HG02642 (cell line): ENCODE data around the gene LCNL1.
A peak's percentile ranks its signal among the peaks of the same experiment; 100 is the strongest.
"Not testable (repeated sequence)": the region's sequence is repeated elsewhere in the genome, so short reads cannot be mapped to it uniquely, and the experiment has no call there.

Experiments
- ATAC-seq: cut with Tn5 transposase; IDR thresholded peaks from one replicate; pipeline ENCODE4 v1.9.1; 2021; ENCODE audit warnings: mild to moderate bottlenecking; ENCODE audit not compliant: unreplicated experiment, poor library complexity

Gene LCNL1

GRCh38 chr9:137020771-137021567, 38.2 kb downstream of the LCNL1 start:
- ATAC-seq, result no peak

- ATAC-seq, result no peak
These were observed 38.8 kb downstream of the LCNL1 start for GRCh38 chr9:137021568-137021978.

GRCh38 chr9:137021979-137022661, 39.3 kb downstream of the LCNL1 start:
- no peak for ATAC-seq

GRCh38 chr9:137022662-137023008, 39.8 kb downstream of the LCNL1 start:
- ATAC-seq, result no peak

- ATAC-seq, result no peak
These were observed 40.4 kb downstream of the LCNL1 start for GRCh38 chr9:137023157-137023556.

- no peak for ATAC-seq
These were observed 40.8 kb downstream of the LCNL1 start for GRCh38 chr9:137023583-137023991.

GRCh38 chr9:137025517-137025966, 42.7 kb downstream of the LCNL1 start:
- ATAC-seq, result no peak

- no peak for ATAC-seq
These were observed 43.6 kb downstream of the LCNL1 start for GRCh38 chr9:137026384-137026783.

GRCh38 chr9:137026828-137027227, 44.0 kb downstream of the LCNL1 start:
- no peak for ATAC-seq

- no peak for ATAC-seq
These were observed 44.8 kb downstream of the LCNL1 start, which contains the start of gene ABCA2 for GRCh38 chr9:137027369-137028262. TSS of gene ABCA2 (minus strand) at chr9:137028237. CDS start at chr9:137028140, 97 bp downstream.

- ATAC-seq, result peak; percentile 56
These were observed 45.7 kb downstream of the LCNL1 start for GRCh38 chr9:137028263-137029057.

GRCh38 chr9:137029058-137029936, 46.5 kb downstream of the LCNL1 start:
- no peak for ATAC-seq

- no peak for ATAC-seq
These were observed 47.2 kb downstream of the LCNL1 start for GRCh38 chr9:137030006-137030405.

GRCh38 chr9:137030538-137031527, 48.0 kb downstream of the LCNL1 start:
- ATAC-seq, result no peak

- ATAC-seq, result no peak
These were observed 49.3 kb downstream of the LCNL1 start, which contains the start of gene FUT7 for GRCh38 chr9:137031904-137032640. TSS of gene FUT7 (minus strand) at chr9:137032088. CDS start at chr9:137031991, 97 bp downstream.

GRCh38 chr9:137032858-137033257, 50.1 kb downstream of the LCNL1 start:
- no peak for ATAC-seq

GRCh38 chr9:137033481-137033880, 50.7 kb downstream of the LCNL1 start:
- ATAC-seq, result not testable (repeated sequence)
